Parathyroid adenoma (tissue), 2 donors: ENCODE results near the gene KBTBD13.

Experiments
- H2AFZ ChIP-seq: fragments of 300-600 bp; sonication (generic); one replicate; pipeline ENCODE4 v1.7.0; 2017; ENCODE audit warnings: antibody characterized with exemption, mild to moderate bottlenecking
- H3K27ac ChIP-seq: fragments of 300-600 bp; sonication (generic); one replicate; pipeline ENCODE4 v1.7.0; 2017
- H3K27me3 ChIP-seq: fragments of 300-600 bp; sonication (generic); one replicate; pipeline ENCODE4 v1.7.0; 2017; ENCODE audit warnings: low read length; ENCODE audit not compliant: control insufficient read depth, insufficient read depth
- H3K36me3 ChIP-seq: fragments of 300-600 bp; sonication (generic); one replicate; pipeline ENCODE4 v1.7.0; 2017; ENCODE audit warnings: low read length; ENCODE audit not compliant: control insufficient read depth, insufficient read depth
- H3K4me1 ChIP-seq: fragments of 300-600 bp; sonication (generic); one replicate; pipeline ENCODE4 v1.7.0; 2017; ENCODE audit warnings: control low read depth
- H3K4me2 ChIP-seq: fragments of 300-600 bp; sonication (generic); one replicate; pipeline ENCODE4 v1.7.0; 2017; ENCODE audit warnings: low read length
- H3K4me3 ChIP-seq: fragments of 300-600 bp; sonication (generic); one replicate; pipeline ENCODE4 v1.7.0; 2017; ENCODE audit warnings: low read depth, low read length
- H3K79me2 ChIP-seq: fragments of 300-600 bp; sonication (generic); one replicate; pipeline ENCODE4 v1.7.0; 2017; ENCODE audit warnings: control low read depth
- H3K9ac ChIP-seq: fragments of 300-600 bp; sonication (generic); one replicate; pipeline ENCODE4 v1.7.0; 2017; ENCODE audit warnings: mild to moderate bottlenecking
- H3K9me3 ChIP-seq: fragments of 300-600 bp; sonication (generic); one replicate; pipeline ENCODE4 v1.7.0; 2017; ENCODE audit warnings: low read length; ENCODE audit not compliant: control insufficient read depth
- CTCF ChIP-seq: fragments of 300-600 bp; sonication (generic); IDR thresholded peaks from one replicate; pipeline ENCODE4 v1.7.0; 2017; ENCODE audit warnings: antibody characterized with exemption, mild to moderate bottlenecking
- donor health status: primary hyperparathyroidism.

KBTBD13 gene

GRCh38 chr15:65049418-65049840, 27.1 kb upstream of the KBTBD13 start:
- Histone ChIP-seq H2AFZ (peak overlapping the region; percentile 66), H3K27ac (no peak overlapping the region), H3K9me3 (no peaks in the 10 kb centered on the region), H3K4me2 (peak overlapping the region; percentile 93), H3K27me3 (no peaks in the 10 kb centered on the region), H3K9ac (no peak overlapping the region), H3K79me2 (no peaks in the 10 kb centered on the region), H3K4me3 (peak overlapping the region; percentile 59), H3K36me3 (no peaks in the 10 kb centered on the region), H3K4me1 (no peaks in the 10 kb centered on the region)
- no peak for TF ChIP-seq CTCF

- Histone ChIP-seq H3K36me3 (no peaks in the 10 kb centered on the region), H3K4me3 (no peak overlapping the region), H3K4me2 (no peak overlapping the region), H2AFZ (no peak overlapping the region), H3K9me3 (no peaks in the 10 kb centered on the region), H3K79me2 (no peaks in the 10 kb centered on the region), H3K27ac (no peak overlapping the region), H3K4me1 (no peaks in the 10 kb centered on the region), H3K27me3 (no peaks in the 10 kb centered on the region), H3K9ac (no peak overlapping the region)
- no peak for TF ChIP-seq CTCF
Measured at GRCh38 chr15:65050270-65050669, 26.3 kb upstream of the KBTBD13 start.

DNA sequence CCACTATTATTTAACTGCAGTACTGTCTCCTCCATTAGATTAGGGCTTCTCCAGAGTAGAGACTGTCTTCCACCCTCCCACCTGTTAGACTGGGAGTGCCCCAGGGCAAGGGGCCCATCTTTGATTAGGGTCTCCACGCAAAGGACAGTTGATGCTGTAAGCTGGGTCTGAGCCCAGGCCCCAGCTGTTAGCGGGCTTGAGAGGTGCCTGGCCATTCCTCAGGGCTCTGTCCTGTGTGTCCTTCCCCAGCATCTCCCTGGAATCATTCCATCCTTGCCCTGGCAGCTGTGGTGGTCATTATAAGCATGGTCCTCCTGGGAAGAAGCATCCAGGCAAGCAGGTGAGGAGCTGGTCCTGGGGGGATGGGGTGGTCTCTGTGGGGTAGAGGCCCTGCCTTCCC, 25.3 kb upstream of the KBTBD13 start:
- H3K27me3 ChIP-seq: no peaks in the 10 kb centered on the region
- H3K4me2 ChIP-seq: no peak overlapping the region
- H3K9me3 ChIP-seq: no peaks in the 10 kb centered on the region
- TF ChIP-seq CTCF: no peak
- H3K4me1 ChIP-seq: no peaks in the 10 kb centered on the region
- no peaks in the 10 kb centered on the region for H3K79me2 ChIP-seq
- no peaks in the 10 kb centered on the region for H3K36me3 ChIP-seq
- no peak overlapping the region for H2AFZ ChIP-seq
- H3K27ac ChIP-seq: no peak overlapping the region
- no peak overlapping the region for H3K4me3 ChIP-seq
- no peak overlapping the region for H3K9ac ChIP-seq

GRCh38 chr15:65052956-65053355, 23.6 kb upstream of the KBTBD13 start:
- Histone ChIP-seq H3K27me3 (no peaks in the 10 kb centered on the region), H3K4me2 (no peak overlapping the region), H3K79me2 (no peaks in the 10 kb centered on the region), H2AFZ (no peak overlapping the region), H3K27ac (no peak overlapping the region), H3K9me3 (no peaks in the 10 kb centered on the region), H3K4me1 (no peaks in the 10 kb centered on the region), H3K9ac (no peak overlapping the region), H3K4me3 (no peak overlapping the region), H3K36me3 (no peaks in the 10 kb centered on the region)
- no peak for TF ChIP-seq CTCF

DNA sequence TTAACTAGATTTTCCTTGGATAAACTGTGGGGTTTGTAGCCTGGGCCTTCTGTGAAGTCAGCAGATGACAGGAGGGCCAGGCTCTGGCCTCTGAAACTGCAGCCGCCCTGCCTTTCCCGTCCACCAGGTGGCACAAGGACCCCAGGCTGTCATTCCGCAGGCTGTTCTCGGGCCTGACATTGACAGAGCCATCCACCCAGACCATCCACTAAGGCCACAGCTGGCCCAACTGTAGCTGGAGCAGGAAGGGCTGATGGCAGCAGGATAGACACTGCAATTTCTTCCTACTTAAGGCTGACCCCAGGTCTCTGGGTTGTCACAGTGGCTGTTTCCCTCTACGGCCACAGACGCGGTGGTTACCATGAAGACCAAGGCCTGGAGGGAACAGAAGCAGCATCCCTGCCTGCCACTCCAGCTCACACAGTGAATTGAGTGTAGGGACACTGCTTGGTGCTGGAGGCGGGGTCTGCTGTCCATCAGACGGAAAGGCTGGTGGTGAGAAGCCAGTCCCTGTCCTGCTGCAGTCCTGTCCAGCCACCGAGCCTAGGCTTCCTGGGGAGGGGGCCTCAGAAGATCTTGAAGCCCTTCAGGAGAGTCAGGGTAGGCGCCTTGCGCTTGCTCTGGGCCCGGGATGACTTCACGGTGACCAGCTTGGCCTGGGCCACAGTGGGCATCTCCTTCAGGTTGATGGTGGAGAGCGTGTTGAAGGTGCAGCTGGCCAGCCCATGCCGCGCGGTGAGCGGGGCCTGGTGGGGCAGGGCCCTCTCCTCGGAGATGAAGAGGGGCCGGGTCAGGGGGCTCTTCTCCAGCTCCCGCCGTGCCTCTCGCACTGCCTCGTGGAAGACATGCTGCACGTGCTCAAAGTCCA, 22.0 kb upstream of the KBTBD13 start:
- no peaks in the 10 kb centered on the region for H3K4me1 ChIP-seq
- no peaks in the 10 kb centered on the region for H3K27me3 ChIP-seq
- TF ChIP-seq CTCF: peak; percentile 76
- H3K79me2 ChIP-seq: no peaks in the 10 kb centered on the region
- H3K9me3 ChIP-seq: no peaks in the 10 kb centered on the region
- no peak overlapping the region for H3K27ac ChIP-seq
- H2AFZ ChIP-seq: no peak overlapping the region
- H3K4me2 ChIP-seq: no peak overlapping the region
- no peak overlapping the region for H3K9ac ChIP-seq
- no peak overlapping the region for H3K4me3 ChIP-seq
- no peaks in the 10 kb centered on the region for H3K36me3 ChIP-seq
